HG03280 (cell line): Measurements from ENCODE around the gene NKAP.
"Not testable (repeated sequence)": the region's sequence is repeated elsewhere in the genome, so short reads cannot be mapped to it uniquely, and the experiment has no call there.

Experiments
- ATAC-seq: cut with Tn5 transposase; IDR thresholded peaks from one replicate; pipeline ENCODE4 v1.9.1; 2021; ENCODE audit warnings: mild to moderate bottlenecking, moderate library complexity; ENCODE audit not compliant: unreplicated experiment

NKAP gene

GRCh38 chrX:119943185-119943988 is at the start of gene NKAP:
TSS of gene NKAP (minus strand) at chrX:119943751. CDS start at chrX:119943605, 146 bp downstream.
- ATAC-seq: peak; percentile 83

- no peak for ATAC-seq
These were observed 47.6 kb upstream of the NKAP start for GRCh38 chrX:119991005-119991787.

- ATAC-seq: no peak
These were observed 47.0 kb upstream of the NKAP start for GRCh38 chrX:119990556-119991004.

- ATAC-seq: no peak
These were observed 46.5 kb upstream of the NKAP start for GRCh38 chrX:119989905-119990555.

- ATAC-seq: no peak
These were observed 42.7 kb upstream of the NKAP start for GRCh38 chrX:119986203-119986602.

GRCh38 chrX:119984652-119985051 is 41.1 kb upstream of the NKAP start:
- no peak for ATAC-seq

- ATAC-seq: no peak
These were observed 39.9 kb upstream of the NKAP start for GRCh38 chrX:119983494-119983893.

- ATAC-seq: no peak
These were observed 38.6 kb upstream of the NKAP start for GRCh38 chrX:119982145-119982544.

GRCh38 chrX:119981286-119982070 is 37.9 kb upstream of the NKAP start:
- ATAC-seq: no peak

GRCh38 chrX:119977172-119977571 is 33.6 kb upstream of the NKAP start:
- not testable (repeated sequence) for ATAC-seq

- ATAC-seq: no peak
These were observed 27.6 kb upstream of the NKAP start for GRCh38 chrX:119971184-119971583.

- no peak for ATAC-seq
These were observed 27.0 kb upstream of the NKAP start for GRCh38 chrX:119970574-119970973.

- ATAC-seq: not testable (repeated sequence)
These were observed 23.3 kb upstream of the NKAP start for GRCh38 chrX:119966837-119967236.

GRCh38 chrX:119960625-119961024 is 17.1 kb upstream of the NKAP start:
- ATAC-seq: no peak

GRCh38 chrX:119955807-119956570 is 12.4 kb upstream of the NKAP start:
- ATAC-seq: not testable (repeated sequence)

GRCh38 chrX:119954374-119954773 is 10.8 kb upstream of the NKAP start:
- no peak for ATAC-seq

GRCh38 chrX:119948381-119948780 is 4.8 kb upstream of the NKAP start:
- ATAC-seq: no peak

- no peak for ATAC-seq
These were observed 1.9 kb upstream of the NKAP start for GRCh38 chrX:119945481-119945880.

- ATAC-seq: no peak
These were observed 743 bp downstream of the NKAP start for GRCh38 chrX:119942831-119943184.
